ENCODE data around the gene MIX23. TPM values are rescaled to one million over a fixed set of nuclear protein-coding genes. Genes with fewer than 3 reads are reported as not detected.

Gene MIX23
- total RNA-seq, 1 experiment from 2014 or later: 76.2 TPM

- Histone ChIP-seq H3K9ac (ENCODE audit: low read length) (no peak overlapping the region), H3K9me3 (ENCODE audit: control insufficient read depth in 1 of 2, insufficient read depth in 1 of 2, low read depth in 1 of 2, low read length in 2 of 2) (no peaks in the 10 kb centered on the region), H3K9me2 (ENCODE audit: insufficient read depth) (no peaks in the 10 kb centered on the region), H3K27ac (ENCODE audit: low read depth, low read length) (no peak overlapping the region), H3K4me3 (replicated peaks in 1 of 2; ENCODE audit: low read depth in 1 of 2, low read length in 2 of 2) (no peak overlapping the region), H3K4me2 (ENCODE audit: low read length) (no peak overlapping the region), H4K20me1 (ENCODE audit: insufficient read depth) (peaks cover 3% of the 10 kb centered on the region; the same call in 1 of the 2 replicates), H3K27me3 (ENCODE audit: insufficient read depth, low read length) (no peaks in the 10 kb centered on the region), H2AFZ (ENCODE audit: low read depth, low read length, poor library complexity, severe bottlenecking) (no peak overlapping the region), H3K36me3 (ENCODE audit: control insufficient read depth in 1 of 2, insufficient read depth in 2 of 2, low read length in 2 of 2) (peaks cover 10 to 17% of the 10 kb centered on the region in 2 experiments; a peak in 3 of 4 replicates), H3K79me2 (ENCODE audit: insufficient read depth, low read length) (no peaks in the 10 kb centered on the region), H3K4me1 (ENCODE audit: control insufficient read depth in 1 of 2, insufficient read depth in 2 of 2, low read length in 2 of 2) (no peaks in the 10 kb centered on the region)
- intact Hi-C loops (cut with micrococcal nuclease): loop anchor here (5.0 kb wide), 1 partner anchor 51 kb away; no protein-coding TSS in a partner anchor
- DNase-seq (ENCODE audit: low read depth, low spot score): no peak
- ATAC-seq: no peak
- POLR2A ChIA-PET: no interaction called here
- BruUV-seq (replicated peaks): no TSS peak
- RAD21 ChIA-PET (ENCODE audit: low non-redundant PET in 1 of 2, low total read pairs in 2 of 2, uncharacterized antibody in 2 of 2, unreplicated experiment in 2 of 2): no interaction called here
- no peak for TF ChIP-seq ELF1 (IDR thresholded peaks at IDR 0.05; ENCODE audit: borderline replicate concordance, low read depth)
- TF ChIP-seq POLR2AphosphoS5 (IDR thresholded peaks at IDR 0.05; ENCODE audit: low read depth, low read length): no peak
- TF ChIP-seq POLR2A (IDR thresholded peaks at IDR 0.05; ENCODE audit: borderline replicate concordance, extremely low read depth, insufficient read depth, insufficient read length): no peak
- no peak for TF ChIP-seq REST (IDR thresholded peaks at IDR 0.05; ENCODE audit: low read depth)
- no peak for TF ChIP-seq EGR1 (IDR thresholded peaks at IDR 0.05; ENCODE audit: low read depth)
- TF ChIP-seq ZNF274 (IDR thresholded peaks at IDR 0.05; ENCODE audit: low read depth, low read length): no peak
- TF ChIP-seq YY1 (IDR thresholded peaks at IDR 0.05; ENCODE audit: extremely low read depth, insufficient replicate concordance, low read depth, low read length): no peak
- TF ChIP-seq SIN3A (IDR thresholded peaks at IDR 0.05; ENCODE audit: low read depth): no peak
- TF ChIP-seq ATF3 (IDR thresholded peaks at IDR 0.05): no peak
- no peak for TF ChIP-seq JUND (IDR thresholded peaks at IDR 0.05)
- no peak for TF ChIP-seq EZH2phosphoT487 (IDR thresholded peaks at IDR 0.05; ENCODE audit: borderline replicate concordance)
- CTCF ChIA-PET: interaction anchor here (0.6 kb wide), 2 partner anchors 8 to 365 kb away, joined by 3 read pairs; no protein-coding TSS in a partner anchor
Measured at GRCh38 chr3:122358703-122359032, 24.4 kb downstream of the MIX23 start.

All from HCT116 (cell line).